GM19452 (cell line): ENCODE measurements around the gene TMUB2.
A peak's percentile ranks its signal among the peaks of the same experiment; 100 is the strongest.
"Not testable (repeated sequence)": the region's sequence is repeated elsewhere in the genome, so short reads cannot be mapped to it uniquely, and the experiment has no call there.

Experiments used
- ATAC-seq: cut with Tn5 transposase; IDR thresholded peaks from one replicate; pipeline ENCODE4 v1.9.1; 2021; ENCODE audit not compliant: unreplicated experiment

TMUB2 gene

DNA sequence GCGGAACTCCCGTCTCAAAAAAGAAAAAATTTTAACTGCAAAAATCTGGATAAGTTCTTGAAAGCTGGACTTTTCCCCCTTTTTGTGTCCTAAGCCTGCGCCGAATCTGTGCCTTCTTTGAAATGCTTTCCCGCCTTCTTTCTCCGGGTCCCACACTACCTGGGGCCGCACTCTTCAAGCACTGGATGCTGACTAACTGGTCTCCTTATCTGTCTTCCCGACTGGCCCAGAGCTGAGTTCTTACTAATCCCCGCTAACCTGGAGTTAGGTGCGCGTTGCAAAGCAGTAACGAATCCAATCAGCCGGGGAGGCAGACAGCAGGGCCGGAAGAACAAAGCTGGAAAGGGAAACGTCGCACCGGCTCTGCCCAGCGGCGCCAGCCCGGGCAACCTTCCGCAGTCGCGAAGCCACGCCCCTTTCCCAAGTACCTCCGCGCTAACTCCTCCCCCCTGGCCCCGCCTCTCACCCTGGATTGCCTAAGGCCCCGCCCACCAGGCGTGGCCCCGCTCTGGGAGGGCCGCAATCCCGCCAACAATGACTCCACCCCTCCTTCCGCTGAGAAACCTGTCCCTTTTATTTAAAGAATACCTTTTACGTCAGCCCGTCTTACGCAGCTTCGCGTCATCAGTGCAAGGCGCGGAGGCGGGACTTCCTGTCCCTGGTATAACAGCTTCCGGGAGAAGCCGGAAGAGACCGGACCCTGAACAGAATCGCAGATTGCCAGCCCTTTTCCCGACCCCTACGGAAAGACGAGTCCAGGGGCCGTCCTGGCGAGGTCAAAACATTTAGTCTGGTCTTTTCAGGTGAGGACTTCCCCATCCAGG, at the start of gene TMUB2:
Gene TMUB2, plus strand, starts transcription at position 666 of the 824 bp plus-strand sequence. CDS start 737 bp downstream, outside the sequence.
- ATAC-seq, result peak; percentile 83

DNA sequence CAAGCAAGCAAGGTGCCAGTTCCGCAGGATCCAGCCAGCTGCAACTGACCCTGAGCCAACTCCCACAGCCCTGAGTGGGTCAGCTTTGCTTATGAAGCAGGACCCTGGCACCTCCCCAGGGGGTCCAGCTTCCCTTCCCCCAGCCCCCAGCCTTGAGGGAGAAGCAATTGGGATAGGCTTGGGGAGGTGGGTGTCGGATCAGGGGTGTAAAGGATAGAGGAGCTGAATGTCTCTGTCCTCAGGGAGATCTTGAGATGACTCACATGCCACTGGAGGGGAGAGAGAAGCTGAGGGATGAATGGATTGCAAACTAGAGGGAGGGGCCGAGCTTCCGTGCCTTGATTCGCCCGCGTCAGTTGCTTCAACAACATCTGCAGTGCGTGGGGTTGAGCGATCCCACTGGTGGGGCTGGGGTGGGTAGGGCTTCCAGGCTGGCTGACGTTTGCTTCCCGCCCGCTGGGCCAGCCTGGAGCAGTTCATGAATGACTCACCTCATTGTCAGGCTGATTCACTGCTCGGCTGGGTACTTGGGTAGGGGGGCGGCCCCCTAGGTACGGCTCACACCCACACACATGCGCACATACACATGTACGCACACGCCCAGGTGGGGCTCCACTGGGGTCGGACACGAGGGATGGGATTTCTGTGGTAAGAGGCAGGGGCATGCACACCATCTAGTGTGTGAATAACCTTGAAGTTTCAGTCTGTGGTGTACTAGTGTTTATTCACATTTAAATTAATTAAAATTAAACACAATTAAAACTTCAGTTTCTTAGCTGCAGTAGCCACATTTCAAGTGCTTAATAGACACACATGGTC, 48.7 kb upstream of the TMUB2 start:
- ATAC-seq, result no peak

DNA sequence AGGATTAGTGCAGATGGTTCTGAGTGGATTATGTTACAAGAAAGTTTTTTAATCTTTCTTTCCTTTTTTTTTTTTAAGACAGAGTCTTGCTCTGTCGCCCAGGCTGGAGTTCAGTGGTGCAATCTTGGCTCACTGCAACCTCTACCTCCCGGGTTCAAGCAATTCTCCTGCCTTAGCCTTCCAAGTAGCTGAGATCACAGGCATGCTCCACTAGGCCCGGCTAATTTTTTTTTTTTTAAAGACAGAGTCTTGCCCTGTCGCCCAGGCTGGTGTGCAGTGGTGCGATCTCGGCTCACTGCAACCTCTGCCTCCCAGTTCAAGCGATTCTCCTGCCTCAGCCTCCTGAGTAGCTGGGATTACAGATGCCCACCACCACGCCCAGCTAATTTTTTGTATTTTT, 42.9 kb upstream of the TMUB2 start:
- not testable (repeated sequence) for ATAC-seq

DNA sequence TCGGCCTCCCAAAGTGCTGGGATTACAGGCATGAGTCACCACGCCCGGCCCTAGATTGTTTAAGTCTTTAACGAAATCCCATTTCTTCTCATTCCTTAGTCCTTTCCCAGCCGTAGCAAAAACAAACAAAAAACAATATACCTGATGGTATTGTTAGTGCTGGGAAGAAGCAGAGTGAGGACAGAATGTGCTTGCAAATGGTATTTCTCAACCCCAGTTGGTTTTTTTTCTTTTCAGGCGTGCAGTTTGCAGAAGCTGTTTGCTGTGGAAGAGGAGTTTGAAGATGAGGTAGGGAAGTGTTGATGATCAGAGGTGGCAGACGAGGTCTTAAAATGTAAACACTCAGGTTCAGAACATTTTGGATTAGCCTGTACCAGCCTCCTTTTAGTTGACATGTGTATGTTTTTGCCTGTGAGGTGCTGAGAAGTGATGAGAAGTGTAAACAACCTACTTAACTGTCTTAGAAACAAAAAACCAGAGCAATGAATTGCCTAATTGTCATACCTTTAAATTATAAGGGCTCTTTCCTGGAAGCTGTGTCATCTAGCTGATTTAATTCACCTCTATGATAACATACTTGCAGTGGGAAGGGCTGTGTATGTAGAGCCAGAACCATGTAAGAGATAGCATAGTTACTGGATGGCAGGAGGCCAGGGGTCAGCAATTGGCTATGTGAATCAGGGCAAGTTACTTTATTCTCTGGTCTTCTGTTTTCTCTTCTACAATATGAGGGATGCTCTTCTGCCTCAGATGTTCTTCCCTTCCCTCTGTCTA, 41.6 kb upstream of the TMUB2 start:
- ATAC-seq, result no peak

DNA sequence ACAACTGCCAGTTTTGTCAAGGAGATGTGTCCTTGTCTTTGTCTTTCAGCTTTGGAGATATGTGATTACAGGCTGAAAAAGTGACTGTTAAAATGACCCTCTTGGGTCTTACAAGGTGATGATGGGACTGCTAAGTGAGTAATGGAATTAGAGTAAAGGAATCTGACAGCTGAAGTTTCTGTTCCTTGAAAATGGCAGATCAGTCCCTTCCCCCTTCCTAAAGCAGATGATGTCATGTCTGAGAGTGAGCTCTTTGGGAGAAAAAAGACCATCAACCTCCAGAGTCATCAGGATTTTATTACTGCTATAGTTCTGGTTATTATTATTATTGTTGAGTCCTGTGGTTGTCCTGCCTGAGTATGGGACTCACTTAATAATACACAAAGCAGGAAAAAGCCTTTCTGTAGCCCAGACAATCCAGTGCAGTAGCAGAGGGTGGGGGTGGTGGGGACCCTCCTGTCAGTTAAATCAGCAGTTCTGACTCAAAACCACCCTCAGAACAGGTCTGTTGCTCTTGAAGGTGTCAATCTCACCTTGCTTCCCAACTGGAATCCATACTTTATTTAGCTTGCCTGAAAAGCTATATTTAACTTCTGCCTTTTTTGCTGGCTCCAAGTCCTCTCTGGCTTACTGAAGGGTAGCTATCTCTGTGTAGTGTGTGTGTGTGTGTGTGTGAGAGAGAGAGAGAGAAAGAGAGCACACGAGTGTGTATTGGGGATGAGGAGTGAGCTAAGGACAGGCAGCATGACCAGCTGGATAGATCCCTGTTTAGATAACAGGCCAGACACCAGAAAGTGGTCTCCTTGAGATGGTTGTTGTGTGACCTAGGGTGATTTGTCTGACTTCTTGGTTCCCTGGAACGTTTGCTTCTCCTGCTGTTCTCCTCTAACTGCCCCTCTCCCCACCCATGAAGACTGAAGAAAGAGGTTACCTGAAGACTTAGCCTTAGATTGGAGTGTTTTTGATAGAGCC, 40.1 kb upstream of the TMUB2 start:
- ATAC-seq, result no peak

DNA sequence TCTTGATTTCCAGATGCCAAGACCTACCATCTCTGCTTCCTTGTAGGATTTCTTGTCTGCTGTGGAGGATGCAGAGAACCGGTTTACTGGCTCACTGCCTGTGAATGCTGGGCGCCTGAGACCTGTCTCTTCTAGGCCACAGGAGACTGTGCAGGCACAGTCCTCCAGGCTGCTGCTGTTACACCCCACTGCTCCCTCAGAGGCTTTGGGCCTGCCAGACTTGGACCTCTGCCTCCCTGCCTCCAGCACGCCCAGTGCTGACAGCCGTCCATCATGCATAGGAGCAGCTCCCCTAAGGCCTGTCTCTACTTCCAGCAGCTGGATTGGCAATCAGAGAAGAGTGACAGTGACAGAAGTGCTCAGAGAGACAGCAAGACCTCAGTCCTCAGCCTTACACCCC, 39.0 kb upstream of the TMUB2 start:
- ATAC-seq, result no peak

DNA sequence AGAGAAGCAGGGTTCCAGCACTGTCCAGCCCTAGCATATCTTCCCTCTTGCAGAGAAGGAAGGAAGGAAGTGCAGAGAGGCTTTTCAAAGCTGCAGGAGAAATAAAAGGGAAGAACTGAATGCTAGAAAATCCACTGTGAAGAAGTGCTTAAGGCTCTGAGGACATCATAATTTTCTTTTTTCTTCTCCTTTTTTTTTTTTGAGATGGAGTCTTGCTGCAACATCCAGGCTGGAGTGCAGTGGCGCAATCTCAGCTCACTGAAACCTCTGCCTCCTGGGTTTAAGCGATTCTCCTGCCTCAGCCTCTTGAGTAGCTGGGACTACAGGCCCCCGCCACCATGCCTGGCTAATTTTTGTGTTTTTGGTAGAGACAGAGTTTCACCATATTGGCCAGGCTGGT, 37.7 kb upstream of the TMUB2 start:
- not testable (repeated sequence) for ATAC-seq

DNA sequence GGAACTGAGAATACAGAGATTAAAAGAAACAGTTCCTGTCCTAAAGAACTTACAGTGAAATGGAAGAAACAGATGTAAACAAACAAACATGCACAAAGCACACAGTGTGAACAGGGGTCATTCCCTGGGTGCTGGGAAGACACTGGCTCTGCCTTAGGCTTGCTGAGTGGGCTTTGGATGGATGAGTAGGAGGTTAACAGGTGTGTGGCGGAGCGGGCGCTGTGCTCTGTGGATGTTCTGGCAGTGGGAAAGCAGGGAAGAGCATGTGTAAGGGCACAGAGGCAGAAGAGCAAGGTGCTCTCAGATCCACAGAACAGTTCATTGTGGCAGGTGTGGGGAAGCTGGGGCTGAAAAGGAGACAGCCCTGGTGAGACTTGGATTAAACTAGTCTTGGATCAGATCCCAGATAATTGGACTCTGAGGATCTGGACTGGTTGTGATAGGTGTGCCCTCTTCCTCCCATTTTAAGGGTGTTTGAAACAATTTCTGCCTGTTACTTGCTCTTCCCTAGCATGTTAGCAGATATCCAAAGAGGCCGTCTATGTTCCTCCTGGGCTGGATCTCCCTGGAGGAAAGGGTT, 36.9 kb upstream of the TMUB2 start:
- ATAC-seq, result no peak

DNA sequence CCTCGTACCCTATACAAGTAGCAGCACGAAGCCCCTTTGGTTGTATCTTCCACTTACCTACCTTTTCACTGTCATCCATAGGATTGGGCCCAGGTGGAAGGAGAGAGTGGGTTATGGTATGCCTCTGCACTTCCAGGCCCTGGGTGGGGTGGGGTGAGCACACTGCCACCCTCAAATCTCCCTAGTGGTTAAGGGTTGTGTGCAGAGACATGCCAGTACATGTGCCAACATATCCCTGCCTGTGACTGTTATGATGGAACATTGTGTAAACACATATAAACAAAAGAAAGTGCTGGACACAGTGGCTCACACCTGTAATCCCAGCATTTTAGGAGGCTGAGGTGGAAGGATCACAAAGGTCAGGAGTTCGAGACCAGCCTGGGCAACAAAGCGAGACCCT, 33.9 kb upstream of the TMUB2 start:
- no peak for ATAC-seq

DNA sequence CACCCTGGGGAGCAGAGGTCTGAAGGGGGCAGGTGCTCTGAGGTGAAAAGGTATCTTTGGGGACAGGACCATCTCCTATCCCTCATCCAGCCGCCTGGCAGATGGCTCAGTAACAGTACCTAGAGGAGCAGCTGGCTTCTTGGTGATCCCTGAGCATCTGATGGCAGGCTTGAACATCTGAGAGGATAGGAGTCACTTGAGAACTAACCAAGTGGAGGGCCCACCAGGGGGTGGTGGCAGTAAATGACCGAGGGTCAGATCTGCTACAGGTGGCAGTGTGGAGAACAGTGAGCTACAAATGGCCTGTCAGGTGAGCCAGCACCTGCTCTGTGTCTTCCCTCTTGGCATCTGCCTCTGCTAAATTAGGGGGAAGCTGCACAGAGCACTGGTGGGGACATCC, 31.3 kb upstream of the TMUB2 start:
- no peak for ATAC-seq

DNA sequence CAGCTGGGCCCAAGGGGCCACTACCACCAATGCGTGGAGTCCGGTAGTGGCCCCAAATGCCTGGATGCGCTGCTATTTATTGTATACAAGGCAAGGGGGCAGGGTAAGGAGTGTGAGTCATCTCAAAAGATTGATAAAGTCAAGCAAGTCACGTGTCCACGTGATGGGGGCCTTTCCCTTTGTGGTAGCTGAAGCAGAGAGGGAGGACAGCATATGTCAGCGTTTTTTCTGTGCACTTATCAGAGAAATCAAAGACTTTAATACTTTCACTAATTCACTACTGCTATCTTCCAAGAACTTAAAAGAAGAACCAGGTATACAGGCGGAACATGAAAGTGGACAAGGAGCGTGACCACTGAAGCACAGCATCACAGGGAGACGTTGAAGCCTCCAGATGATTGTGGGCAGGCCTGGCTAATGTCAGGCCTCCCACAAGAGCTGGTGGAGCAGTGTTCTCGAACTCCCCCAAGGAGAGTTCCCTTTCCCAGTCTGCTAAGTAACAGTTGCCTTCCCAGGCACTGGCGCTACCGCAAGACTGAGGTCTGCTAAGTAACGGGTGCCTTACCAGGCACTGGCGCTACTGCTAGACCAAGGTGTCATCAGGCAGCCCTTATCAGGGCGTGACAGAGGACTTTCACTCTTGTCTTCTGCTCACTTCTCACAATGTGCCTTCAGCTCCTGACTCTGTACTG, 27.1 kb upstream of the TMUB2 start:
- no peak for ATAC-seq

DNA sequence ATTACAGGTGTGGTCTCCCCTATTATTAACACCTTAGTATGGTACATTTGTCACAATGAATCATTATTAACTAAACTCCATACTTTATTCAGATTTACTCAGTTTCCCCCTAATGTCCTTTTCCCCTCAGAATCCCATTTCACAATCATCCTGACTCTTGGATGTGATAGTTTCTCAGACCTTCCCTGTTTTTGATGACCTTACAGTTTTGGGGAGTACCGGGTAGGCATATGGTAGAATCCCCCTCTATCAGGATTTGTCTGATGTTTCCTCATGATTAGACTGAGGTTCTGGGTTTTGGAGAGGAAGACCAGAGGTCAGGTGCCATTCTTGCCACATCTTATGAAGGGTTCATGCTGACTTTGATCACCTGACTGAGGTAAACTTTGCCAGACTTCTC, 22.3 kb upstream of the TMUB2 start:
- no peak for ATAC-seq

DNA sequence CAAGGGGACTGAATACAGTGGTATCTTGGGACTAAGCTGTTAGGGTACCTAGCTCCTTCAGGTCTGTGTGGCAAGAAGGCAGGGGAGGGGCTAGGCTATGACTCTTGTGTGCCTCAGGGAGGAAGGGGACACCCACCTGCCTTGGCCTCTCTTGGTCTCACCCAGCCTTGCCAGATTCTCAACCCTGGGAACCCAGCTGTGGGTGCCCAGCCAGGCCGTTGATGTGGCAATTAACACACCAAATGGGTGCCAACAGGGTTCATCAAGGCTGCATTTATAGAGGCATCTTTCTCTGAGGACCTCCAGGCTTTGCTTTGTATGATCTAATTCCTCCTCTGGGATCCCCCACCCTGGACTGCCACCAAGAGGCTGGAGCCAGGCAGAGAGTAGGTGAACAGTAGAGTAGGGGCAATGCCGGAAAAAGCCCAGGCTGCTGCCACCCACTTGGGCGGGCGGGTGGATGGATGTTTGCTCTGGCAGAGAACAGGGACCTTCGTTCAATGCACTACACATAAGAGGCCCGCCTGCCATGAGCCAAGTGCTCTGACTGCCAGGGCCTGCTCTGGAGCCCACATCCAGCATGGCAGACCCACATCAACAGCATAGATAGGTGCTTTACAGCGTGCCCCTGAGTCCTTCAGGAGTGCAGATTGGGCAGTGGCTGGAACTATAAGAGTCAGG, 19.5 kb upstream of the TMUB2 start:
- ATAC-seq, result no peak

DNA sequence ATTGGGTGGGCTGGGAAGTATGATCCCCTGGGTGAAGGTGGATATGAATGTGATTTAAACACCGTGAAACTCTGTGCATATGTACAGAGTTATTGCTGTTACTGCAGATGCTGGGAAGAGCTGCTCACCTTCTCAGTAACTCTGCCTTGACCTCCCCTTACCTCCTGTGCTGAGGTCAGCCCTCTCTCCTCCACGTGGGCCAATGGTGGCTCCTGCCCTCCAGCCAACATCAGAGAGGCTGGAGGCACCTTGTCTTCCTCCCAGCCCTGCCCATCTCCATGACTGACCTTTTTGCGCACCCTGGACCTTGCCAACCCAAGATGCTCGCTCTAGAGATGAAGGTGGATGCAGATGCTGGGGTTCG, 16.7 kb upstream of the TMUB2 start:
- ATAC-seq, result no peak

DNA sequence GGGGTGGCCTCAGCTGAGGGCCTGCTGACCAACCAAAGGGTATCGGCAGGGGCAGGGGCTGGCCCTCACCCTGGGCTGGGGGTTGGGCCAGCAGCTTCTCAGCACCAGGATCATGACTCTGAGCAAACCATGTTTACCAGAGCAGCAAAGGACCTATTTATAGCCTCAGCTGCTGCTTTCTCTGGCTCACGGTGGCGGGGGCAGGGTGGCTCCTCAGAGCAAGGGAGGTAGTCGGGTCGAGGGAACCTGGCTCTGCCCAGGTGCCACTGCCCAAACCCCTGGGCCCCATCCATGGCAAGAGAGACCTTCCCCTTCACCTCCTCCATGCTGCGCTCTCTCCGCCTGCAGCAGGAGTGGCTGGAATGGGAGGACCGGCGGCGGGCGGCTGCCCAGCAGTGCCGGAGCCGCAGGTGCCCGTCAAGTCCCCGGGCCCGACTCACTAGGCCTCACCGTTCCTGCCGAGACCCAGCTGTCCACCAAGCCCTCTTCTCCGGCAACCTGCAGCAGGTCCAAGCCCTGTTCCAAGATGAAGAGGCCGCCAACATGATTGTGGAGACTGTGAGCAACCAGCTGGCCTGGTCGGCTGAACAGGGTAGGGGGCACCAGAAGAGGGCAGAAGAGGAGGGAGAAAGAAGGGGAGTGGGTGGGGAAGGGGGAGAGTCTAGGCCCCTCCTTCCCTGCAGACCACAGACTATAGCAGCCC, 16.1 kb upstream of the TMUB2 start, which contains the start of gene ASB16:
Gene ASB16, plus strand, starts transcription at position 206 of the 703 bp plus-strand sequence. Its CDS starts 86 bp downstream, at position 292.
- no peak for ATAC-seq

DNA sequence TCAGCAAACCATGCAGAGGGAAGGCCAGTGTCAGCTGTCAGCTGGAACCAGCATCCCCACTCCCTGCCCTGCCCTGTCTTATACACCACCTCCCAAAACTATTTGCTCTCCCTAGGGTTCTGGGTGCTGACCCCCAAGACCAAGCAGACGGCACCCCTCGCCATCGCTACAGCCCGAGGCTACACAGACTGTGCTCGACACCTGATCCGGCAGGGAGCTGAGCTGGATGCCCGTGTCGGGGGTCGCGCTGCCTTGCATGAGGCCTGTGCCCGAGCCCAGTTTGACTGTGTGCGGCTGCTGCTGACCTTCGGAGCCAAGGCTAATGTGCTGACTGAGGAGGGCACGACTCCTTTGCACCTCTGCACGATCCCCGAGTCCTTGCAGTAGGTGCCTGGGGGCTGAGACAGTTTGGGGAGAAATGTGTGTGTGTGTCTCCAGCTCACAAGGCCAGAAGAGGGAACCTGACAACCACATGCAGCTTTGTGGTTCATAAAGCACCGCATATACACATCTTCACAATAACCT, 14.8 kb upstream of the TMUB2 start:
- no peak for ATAC-seq

DNA sequence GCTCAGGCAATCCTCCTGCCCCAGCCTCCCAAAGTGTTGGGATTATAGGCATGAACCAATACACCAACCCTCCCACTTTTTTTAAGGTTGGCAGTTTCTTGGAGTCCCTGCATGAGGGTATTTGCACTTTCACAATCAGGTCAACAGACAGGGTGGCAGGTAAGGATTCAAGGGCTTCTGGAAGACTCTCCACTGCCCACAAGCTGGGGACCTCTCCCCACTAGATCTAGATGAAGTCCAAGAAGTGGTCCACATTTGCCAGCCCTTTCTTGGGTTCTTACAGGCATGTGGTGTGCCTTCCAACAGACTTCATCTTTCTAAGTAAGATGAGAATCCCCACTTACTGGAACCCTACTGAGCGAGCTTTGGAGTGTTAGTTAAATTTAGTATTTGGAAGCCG, 12.3 kb upstream of the TMUB2 start:
- no peak for ATAC-seq

DNA sequence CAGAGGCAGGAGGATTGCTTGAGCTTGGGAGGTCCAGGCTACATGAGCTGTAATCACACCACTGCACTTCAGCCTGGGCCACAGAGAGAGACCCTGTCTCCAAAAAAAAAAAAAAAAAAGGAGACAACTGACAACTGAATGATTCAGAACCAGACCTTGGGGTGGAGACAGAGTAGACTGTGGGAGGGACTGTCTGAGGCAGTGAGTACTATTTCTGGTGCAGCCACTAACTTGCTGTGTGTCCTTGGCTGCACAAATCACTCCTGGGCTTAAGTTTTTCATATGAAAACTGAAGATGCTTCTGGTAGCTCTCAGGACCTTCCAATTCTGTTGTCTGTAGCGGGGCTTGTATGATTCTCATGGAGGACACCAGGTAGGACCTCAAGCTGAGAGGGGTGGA, 10.5 kb upstream of the TMUB2 start:
- ATAC-seq, result no peak
